Activated CD8-positive, alpha-beta memory T cell treated with anti-CD3 and anti-CD28 coated beads, Interleukin-2, amount 50 U/mL, for 1 hour (primary cell): ENCODE results near the gene DDR2.
"Not testable (repeated sequence)": the region's sequence is repeated elsewhere in the genome, so short reads cannot be mapped to it uniquely, and the experiment has no call there.

Source experiments
- DNase-seq: peaks from one replicate; pipeline ENCODE4 v3.0.0-alpha.2; 2020; ENCODE audit errors: extremely low read depth

Gene DDR2

GRCh38 chr1:162765788-162766187 lies 133.5 kb downstream of the DDR2 start:
- no peak for DNase-seq

DNA sequence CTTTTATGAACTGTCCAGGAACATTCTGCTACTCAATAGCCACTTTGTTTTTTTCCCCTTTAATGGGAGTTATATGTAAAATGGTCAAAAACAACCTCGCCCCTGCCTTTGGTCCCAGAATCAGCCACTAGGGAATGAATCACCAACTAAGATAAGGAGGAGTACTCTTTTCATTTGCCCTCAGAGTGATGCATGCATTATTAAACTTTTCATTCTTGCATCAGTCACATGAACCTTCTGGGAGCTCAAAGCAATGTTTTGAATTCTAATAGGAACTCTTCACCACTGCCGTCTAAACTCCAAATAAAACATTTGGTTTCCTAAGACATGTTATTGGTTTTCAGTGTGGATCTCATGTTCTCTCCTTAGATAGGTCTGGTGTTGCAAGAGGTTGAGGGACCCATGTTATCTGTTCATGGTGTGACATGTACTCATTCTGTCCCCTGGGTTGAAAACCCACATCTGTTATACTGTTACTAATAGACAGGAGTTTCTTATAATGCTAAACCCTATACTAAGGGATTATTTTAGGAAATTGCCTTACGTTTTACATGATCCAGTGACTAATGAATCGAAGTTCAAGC lies 140.4 kb downstream of the DDR2 start:
- DNase-seq: no peak

DNA sequence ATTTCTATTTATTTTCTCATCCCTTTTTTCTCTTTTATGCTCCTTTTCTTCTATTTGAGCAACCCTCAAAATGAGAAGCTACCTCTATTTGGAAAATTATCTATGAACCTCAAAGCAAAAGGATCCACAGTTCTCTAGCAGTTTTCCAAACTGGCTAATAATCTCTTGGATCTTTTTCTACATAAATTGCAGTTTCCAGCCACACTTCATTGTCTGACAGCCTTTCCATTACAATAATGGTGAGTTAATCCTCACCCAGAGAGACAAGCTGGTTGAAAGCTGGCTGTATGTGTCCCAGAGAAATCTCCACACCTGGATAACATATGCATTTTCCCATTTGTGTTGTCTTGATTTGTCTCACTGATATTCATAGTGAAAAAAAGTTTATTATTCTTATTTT lies 141.7 kb downstream of the DDR2 start:
- no peak for DNase-seq

DNA sequence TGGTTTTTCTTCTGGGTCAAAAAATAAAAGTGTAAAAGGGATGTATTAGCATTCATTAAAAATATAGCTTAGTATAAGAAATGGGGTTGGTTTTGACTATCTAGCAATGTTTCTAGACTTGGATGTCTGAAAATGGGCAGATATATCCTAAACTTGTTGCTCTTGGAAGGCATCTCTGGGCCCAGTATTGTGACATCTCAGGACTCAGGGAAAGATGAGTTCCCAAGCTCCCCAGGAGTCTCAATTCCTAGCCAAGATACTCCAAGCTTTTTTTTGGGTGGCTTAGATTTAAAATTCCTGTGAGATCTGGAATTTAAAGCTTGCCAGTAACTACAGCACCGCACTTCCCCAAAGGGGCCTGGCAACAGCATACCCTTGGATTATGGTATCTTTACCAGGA lies 146.8 kb downstream of the DDR2 start:
- no peak for DNase-seq

DNA sequence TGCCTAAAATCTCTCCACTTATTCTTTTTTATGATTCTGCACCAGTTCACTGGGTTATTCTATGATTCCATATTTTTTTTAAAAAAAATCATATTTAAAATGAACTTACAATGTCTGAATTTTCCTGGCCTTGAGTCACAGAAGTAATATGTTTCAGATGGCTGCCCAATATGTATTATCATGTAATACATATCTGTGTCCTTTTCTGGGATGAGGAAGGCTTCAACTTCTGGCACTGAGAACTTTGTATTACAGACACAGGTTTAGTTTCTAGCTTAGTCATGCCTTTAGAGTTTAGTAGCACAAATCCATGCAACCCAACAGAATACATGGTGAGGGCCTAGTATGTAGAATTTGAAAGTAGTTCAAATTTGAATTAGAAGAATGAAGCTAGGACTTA lies 150.4 kb downstream of the DDR2 start:
- no peak for DNase-seq

DNA sequence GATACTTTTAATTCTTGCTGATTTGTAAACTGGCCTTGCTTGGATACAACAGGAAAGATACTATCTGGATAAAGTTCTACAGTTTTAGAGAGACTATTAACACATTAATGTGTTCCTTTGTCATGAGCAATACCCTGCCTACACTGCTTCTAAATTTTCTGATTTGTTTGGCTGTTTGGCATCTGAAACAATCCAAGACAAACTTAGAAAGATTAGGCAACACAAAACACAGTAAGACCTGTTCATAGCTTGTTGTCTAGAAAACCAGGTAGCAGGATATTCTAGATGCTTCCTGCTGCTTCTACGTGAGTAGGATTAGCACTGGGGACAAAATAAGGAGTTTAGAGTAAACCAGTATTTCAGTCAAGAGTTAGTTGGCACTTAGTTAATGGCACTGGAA lies 152.7 kb downstream of the DDR2 start:
- not testable (repeated sequence) for DNase-seq

DNA sequence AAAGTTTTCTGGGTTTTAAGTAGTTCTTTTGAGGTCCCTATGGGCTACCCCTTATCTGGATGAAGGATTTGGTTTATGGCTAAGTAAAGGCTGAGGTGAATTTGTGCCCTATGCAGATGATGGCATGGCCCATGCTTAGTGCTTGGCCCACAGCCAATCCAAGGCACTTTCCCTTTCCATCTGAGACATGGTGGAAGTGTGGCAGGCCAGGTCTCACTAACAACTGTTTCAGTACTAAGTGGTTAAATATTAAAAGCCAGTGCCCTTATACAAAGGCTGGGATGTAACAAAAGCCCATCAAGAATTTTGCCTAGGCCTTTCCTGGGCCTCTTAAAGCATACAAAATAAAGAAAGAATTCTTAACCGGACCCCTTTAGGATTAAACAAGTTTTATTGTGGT lies 156.5 kb downstream of the DDR2 start:
- not testable (repeated sequence) for DNase-seq

GRCh38 chr1:162790303-162790984 lies 158.2 kb downstream of the DDR2 start, which contains the start of gene HSD17B7:
Gene HSD17B7, plus strand, starts transcription at chr1:162790702. Its CDS starts 99 bp downstream, at chr1:162790801.
- DNase-seq: peak; percentile 53

DNA sequence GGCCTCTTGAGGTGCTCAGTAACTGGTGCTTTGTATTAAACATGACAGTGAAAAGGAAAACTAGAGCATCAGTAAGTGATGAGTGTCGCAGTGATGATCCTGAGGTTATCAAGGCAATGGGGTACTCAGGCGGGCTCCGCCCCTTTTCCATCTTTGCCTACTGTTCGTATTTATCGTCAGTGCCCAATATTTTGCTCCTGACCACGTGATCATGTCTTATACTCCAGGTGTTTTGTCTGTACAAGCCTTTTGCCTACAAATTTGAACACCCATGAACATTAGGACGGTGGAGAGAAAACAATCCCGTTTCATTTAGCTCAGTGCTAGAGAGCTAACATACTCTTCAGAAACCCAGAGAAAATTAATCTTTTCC lies 158.7 kb downstream of the DDR2 start:
- DNase-seq: not testable (repeated sequence)

DNA sequence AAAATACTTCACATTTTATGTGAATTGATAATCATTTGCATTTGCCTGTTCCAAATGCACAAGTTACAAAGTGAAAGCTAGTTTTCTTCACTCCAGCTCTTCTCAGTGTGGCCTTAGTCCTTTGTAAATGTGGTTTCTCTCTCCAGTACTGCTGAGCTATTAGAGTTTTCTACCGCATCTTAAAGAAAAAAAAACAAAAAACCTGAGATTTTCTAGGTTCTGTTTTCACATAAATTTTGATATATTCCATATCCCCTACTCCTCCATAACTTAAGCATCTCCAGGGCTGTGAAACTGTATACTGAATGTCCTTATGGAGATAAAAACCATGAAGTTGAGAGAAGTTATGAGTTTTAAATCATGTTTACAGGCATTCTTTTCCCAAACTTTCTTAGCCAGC lies 162.0 kb downstream of the DDR2 start:
- not testable (repeated sequence) for DNase-seq

DNA sequence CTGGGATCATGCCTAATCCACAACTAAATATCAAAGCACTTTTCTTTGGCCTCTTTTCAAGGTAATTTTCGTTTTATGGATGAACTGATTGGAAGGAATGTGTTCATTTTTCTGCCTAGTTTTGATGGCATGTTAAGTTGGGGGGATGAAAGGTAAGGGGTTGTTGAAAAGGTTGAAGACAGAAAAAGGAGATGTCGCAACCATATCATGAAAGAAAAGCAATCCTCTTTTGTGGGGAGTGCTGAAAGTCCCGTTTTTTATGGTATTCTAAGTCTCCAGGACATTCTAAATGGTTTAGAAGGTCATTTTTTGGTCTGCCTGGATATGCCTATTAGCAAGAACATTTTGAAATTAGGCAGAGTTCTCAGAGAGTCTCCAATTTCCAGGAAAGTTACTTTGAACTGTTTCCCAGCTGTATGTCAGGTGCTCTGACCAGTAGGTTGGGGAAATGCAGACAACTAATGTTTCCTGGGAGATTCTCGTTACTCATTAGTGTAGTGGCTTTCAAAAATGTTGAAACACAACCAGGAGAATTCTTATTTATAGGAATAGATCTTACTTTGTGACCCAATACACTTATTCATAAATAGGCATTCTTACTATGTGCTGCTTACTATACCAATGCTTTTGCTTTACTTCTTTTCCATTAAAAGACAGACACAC lies 164.5 kb downstream of the DDR2 start:
- not testable (repeated sequence) for DNase-seq

GRCh38 chr1:162799995-162800830 lies 167.9 kb downstream of the DDR2 start:
- DNase-seq: not testable (repeated sequence)

GRCh38 chr1:162807503-162807902 lies 175.2 kb downstream of the DDR2 start:
- DNase-seq: not testable (repeated sequence)

DNA sequence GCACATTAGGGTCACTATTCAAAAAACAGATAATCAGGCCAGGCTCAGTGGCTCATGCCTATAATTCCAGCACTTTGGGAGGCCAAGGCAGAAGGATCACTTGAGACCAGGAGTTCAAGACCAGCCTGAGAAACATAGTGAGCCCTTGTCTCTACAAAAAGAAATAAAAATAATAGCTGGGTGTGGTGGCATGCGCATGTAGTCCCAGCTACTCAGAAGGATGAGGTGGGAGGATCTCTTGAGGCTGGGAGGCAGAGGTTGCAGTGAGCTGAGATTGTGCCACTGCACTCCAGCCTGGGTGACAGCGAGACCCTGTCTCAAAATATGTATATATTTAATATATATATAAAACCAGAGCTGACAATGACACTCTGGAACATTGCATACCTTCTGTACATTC lies 180.1 kb downstream of the DDR2 start:
- DNase-seq: not testable (repeated sequence)

- not testable (repeated sequence) for DNase-seq
These were observed 185.9 kb downstream of the DDR2 start for GRCh38 chr1:162818136-162818535.

DNA sequence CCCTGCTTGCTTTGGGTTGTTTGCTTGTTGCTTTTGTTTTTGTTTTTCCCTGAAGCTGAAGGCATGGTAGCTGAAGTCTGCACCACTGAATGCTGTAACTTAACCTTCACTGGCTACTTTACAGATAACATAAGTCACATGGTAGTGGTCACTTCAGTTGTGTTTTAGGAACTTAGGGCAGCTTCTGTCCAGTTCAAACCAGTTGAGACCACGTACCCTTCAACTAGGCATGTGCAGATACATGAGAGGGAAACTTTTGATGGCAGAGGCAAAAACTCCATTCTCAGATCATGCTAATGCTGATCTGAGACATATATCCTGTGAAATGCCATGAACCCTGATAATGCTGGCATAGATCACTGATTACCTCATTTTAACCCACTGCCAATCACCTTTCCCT lies 186.4 kb downstream of the DDR2 start:
- not testable (repeated sequence) for DNase-seq

- no peak for DNase-seq
These were observed 190.3 kb downstream of the DDR2 start for GRCh38 chr1:162822391-162823200.

DNA sequence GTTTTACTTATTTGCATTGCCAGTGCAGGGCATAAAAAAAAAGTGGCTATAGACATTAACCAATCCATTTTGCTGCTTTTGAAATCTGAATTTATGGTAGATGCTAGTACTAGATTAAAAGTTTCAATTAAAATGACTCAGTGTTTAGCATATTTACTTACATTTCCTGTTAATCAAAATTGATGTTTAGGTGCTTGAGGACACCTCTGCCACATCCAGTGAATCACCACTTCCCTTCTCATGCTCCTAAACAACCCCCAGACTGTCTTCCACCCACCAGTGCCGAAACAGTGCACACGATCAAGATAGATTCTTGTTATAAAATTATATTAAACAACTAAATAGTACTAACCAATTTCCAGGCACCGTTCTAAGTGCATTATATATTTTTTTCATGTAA lies 191.0 kb downstream of the DDR2 start:
- no peak for DNase-seq

GRCh38 chr1:162823771-162824525 lies 191.7 kb downstream of the DDR2 start:
- no peak for DNase-seq

- DNase-seq: no peak
These were observed 197.0 kb downstream of the DDR2 start for GRCh38 chr1:162829268-162829667.

DNA sequence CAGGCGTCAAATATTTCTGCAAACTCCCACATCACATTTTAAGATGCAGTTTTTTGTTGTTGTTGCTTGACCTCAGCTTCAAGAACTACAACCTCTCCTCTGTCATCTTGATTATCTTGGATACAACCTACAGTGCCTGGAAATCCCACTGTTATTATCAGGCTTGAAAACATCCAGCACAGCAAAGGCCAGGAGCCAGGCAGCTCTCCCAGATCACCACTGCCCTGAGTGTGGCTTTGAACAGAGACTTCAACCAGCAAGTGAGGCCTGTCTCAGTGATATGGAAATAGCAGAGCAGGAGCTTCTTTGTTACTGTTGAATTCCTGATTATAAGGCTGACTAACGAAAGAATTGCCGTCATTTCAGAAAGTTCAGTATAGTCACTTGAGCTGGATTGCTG lies 200.2 kb downstream of the DDR2 start:
- DNase-seq: no peak
